ENCODE data around the gene KAZN.

KAZN gene

DNA sequence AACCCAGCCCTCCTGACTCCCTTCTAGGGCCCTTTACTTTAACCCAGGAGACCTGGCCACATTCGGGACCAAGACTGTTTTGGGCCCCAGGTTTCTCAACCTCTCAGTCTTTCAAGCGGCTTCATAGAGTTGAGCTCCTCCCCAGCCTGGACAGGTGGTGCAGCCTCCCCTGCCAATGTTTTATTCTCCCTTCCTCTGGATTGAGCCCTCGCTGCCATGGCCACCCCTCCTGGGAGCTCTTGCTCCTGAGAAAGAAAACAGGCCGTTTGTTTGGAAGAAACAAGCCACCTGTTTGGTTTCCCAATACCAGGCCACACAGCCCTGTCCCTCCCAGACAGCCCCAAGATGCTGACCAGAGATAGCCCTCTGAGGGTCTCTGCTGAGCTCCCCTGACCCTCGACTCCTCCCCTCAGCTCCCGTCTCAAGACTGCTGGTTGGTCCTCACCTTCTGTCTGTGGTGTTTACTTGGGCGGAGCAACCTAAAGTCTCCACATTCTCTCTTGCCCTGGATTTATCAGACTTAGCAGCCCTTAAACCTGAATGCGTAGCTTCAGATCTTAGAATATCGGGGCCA, 558.4 kb downstream of the KAZN start:
- no peak for DNase-seq (ENCODE audit: low read depth in 2 of 2)

DNA sequence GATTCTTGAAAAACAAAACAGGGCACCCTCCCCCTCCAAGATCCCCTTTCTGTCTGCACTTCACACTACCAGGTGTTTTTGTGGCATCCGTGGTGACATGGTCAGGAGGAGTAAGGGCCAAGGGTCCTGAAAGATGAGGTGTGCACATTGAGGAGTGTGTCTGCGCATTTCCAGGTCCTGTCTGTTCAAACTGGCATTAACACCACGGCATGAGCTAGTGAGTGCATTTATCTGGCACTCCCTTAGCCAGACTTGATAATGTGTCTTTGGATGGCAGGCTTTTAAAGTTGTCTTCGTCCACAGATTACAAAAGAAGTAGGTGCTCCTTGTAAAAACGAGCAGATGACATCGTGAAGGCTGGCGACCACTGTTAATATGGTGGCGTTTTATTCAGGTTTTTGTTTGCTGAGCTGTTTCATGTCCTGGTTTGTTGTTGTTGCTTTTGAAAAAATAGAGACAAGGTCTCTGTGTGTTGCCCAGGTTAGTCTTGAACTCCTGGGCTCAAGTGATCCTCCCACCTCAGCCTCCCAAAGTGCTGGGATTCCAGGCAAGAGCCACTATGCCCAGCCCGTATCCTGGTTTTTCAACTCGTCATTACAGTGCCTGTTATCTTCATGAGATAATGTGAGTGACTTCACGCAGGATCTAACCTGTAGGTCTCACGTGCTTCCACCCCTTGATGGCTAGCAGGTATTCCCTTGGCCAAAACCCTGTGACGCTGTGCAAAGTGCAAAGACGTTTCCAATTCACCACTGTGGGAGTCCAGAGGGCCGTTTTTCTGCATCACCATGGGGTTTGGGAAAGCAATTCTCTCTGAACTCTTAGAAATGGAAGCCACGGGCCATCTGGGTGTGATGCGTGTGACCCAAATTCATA, 559.3 kb downstream of the KAZN start:
- no peak for DNase-seq (ENCODE audit: low read depth in 2 of 2)

DNA sequence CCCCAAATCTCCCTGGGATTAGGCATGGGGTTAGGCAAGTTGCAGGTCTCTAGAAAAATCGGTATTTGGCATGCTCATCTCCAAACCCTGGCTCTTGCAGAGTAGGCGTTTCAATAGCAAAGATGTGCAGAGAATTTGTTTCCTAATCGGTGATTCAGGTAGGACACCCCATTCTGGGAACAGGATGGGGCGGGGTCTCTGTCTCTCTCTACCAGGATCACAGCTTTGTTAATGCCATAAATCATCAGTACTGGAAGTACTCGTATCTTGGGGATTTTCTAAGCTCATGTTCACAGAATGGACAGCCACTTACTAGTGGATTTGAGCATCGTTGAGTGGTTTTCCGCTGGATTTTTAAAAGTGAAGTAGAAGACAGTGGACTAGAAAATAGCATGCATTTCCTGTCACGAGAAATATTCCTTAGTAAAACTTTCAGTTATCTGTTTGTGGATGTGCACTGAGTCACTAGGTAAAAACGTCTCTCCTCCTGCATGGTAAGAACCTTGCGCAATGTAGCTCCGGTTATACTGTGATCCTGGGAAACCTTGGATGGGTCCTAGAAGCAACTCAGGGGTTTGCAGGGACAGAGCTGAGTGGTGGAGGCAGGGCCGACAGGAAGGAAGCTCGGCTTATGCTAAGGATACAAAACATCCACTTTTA, 560.2 kb downstream of the KAZN start:
- no peak for DNase-seq (ENCODE audit: low read depth in 2 of 2)

DNA sequence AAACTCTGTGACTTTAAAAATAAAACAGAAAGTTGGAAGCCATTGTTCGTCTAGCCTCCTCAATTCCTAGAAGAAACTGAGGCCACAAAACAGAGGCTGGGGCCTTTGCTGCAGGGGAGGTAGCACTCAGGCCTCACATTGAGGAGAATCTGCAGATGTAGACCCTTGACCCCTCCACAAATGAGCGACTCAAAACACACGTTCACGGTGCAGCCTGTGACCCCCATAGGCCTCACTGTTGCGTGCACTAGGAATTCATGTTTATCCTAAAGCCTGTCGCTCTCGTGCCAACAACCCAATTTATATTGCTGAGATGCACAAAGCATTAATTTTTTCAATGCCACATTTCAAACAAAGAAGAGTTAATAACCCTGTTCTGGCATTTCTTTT, 560.7 kb downstream of the KAZN start:
- no peak for DNase-seq (ENCODE audit: low read depth in 2 of 2)

GRCh38 chr1:15160626-15161025, 562.1 kb downstream of the KAZN start:
- DNase-seq (ENCODE audit: low read depth in 2 of 2), result no peak

- no peak for DNase-seq (ENCODE audit: low read depth in 2 of 2)
Measured at GRCh38 chr1:15167386-15167785, 568.9 kb downstream of the KAZN start.

All from stimulated activated CD8-positive, alpha-beta memory T cell treated with anti-CD3 and anti-CD28 coated beads, Interleukin-2, amount 100 ng/mL, for 48 hours (primary cell).